GM19452 (cell line): ENCODE data around the gene PNMA1.

Experiments used
- ATAC-seq: cut with Tn5 transposase; IDR thresholded peaks from one replicate; pipeline ENCODE4 v1.9.1; 2021; ENCODE audit not compliant: unreplicated experiment

Gene PNMA1

DNA sequence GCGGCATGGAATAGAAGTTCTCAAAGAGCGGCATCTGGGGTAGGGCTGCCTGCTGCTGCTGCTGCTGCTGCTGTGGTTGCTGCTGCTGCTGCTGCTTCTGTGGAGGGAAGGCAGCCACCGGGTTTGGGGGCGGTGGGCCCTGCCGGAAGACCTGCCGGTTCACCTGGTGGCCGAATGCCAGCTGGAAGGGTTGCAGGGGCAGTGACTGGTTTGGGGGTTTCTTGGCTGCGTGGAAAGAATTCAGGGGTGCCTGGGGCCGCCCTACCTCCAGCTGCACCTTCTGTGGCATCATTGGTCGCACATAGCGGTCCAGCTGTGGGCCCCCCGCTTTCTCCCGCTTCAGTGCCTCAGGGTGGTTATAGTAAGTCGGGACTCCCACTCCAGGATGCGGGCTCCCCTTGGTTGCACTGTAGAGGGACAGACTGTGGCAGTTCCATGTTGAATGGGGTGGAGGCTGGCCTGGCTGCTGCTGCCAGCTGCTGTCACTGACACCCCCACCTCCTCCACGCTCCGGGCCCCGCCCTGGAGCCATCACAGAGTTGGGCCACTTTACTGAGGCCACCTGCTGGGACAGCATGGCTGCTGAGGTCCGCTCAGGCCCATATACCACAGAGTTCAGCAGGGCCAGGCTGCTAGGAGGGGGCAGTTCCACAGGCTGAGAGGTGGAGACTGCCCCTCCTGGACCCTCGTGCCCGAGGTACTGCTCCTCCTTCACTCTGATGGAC, 25.2 kb upstream of the PNMA1 start:
- ATAC-seq, result no peak

DNA sequence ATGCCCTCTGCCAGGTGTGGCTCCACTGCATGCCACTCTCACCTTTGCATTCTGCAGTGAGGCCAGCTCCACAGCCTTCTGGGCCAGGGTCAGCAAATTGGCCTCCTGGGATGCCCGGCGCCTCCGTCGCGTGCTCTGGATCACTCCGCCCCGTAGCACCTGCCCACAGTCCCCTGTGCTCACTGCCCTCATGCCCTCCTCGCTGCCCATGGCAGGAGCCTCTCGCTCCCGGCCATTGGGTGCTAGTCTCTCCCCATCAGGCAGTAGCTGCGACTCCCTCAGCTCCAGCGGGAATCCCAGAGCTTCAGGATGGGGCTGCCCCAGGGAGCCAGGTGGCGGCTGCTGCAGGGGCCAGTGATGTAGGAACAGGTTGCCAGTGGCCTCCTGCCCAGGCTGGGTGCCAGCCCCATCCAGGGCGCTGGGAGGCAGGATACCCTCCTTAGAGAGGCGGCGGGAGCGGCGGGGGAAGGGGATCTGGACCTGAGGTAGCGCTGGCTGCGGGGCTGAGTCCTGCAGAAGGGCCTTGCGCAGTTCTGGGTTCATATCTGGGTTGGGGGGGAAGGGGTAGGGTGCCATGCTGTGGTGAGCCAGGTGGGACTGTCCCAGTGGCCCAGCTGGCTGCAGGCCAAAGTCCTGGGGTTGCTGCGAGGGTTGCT, 24.5 kb upstream of the PNMA1 start:
- ATAC-seq, result no peak

DNA sequence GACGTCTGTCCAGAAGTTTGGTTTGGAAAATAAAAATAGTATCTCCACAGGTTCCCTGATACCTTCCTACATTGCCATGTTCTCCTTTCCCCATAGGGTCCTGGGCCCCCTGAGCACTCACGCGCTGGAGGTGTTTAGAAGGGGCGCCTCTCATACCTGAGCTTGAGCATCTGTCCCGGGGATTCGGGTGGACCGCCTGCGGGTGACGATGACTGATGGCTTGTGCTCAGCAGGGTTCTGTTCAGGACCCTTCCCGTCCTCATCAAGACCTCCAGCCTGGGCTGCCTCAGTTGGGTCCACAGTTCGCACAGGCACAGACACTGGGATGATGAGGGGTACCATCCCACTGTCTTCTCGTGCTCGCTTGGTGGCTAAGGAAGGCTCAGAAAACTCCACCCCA, 22.7 kb upstream of the PNMA1 start:
- ATAC-seq, result no peak

DNA sequence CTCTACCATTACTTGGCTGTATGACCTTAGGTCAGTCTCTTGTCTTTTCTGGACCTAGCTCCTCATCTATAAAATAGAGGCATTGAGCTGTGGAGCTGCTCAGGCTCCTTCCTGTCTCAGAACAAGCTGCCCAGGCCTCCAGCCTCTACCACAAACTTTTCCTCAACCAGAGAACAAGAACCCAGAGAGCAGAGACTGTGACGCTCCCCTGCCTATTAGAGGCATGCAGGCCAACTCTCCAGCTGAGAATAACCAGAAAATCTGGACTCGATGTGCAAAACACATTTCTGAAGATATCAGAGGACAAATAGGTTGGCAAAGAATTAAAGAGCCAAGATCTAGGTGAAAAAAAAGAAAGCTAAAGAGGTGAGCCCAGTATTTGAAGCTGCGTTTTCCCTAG, 17.8 kb upstream of the PNMA1 start:
- ATAC-seq, result no peak

DNA sequence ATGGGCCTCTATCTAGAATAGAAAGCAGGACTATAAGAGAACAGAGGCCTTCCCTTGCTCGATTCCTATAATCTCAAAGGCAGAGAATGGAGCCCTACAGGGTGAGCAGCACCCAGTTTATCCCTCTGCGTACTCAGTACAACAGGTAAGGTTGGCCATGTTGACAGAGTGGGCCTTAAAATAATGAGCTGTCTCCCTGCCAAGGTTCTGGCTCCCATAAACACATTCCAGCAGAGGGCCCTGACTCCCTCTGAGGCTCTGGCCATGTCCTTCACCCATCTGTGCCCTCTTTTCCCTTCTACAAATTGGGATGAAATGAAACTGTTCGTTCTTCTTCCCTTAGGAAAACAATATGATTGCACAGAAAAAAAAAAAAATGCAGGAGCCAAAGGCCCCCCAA, 16.9 kb upstream of the PNMA1 start:
- ATAC-seq, result no peak

DNA sequence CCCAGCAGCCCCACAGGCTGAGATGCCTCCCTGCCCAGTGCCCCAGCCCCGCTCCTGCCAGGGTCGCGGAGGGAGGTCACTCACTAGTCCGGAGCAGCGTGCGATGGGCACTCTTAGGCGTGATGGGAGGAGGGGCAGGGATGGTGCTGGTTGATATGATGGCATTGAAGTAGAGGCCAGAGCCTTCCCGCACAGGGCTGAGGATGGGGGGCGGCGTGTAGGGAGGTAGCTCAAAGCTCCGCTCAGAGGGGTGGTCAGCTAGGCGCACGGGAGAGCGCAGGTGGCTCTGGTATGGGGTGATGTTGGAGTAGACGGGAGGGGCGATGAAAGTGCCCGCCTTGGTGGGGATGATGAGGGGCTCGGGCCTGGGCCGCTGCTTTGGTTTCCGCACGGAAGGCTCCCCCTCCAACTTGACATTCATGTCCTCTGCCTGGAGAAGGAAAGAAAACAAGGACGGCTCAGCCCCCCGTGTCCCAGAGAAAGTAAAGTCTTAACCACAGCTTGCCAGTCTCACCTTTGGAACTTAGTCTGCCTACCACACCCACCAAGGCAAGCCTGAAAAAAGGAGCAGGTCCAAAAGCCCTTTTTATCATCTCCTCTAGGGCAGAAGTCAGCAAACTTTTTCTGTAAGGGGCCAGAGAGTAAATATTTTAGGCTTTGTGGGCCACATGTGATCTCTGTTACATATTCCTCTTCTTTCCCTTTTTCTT, 15.5 kb upstream of the PNMA1 start:
- ATAC-seq, result no peak

DNA sequence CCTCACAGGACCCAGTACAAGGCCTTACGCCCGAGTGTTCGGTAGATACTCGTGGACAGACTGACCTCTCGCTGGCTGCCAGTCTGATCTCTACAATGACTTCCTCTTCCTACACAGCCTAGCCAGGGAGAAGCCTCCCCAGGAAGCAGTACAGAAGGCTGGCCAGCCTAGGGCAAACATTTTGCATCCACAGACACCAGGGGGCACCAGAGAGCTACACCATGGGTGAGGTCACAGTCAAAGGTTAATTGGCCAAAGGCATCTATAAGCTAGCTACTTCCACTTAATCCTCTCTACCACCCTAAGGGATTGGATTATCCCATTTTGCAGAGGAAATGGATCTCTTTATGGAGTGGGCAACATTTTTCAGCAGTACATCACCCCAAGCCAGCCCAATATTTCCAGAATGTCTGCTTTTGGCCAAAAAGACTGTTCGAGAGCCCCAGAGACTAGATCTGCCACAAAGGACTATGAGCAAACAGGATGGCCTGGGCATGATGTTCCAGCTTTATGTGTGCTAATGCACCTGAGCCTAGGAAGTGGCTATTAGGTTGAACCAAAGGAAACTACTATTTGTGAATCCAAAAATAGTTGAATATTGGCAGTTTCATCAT, 14.6 kb upstream of the PNMA1 start:
- ATAC-seq, result no peak

DNA sequence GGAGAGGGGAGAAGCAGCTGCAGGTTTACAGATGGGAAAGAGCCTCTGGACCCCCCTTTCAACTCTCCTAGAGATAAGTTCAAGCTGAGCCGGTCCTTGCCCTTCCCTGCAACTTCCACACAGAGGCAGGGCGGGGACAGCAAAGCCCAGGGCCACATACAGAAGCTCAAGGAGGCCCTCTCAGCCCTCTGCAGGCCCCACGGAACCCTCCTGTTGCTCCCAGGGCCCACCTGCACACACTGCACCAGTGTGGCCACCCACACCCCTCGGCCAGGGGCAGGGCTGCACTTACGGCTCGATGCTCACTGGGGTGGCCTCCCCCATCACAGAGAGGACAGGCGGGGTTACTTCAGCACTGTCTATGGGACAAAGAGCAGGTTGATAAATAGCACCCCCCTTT, 13.0 kb upstream of the PNMA1 start:
- no peak for ATAC-seq

DNA sequence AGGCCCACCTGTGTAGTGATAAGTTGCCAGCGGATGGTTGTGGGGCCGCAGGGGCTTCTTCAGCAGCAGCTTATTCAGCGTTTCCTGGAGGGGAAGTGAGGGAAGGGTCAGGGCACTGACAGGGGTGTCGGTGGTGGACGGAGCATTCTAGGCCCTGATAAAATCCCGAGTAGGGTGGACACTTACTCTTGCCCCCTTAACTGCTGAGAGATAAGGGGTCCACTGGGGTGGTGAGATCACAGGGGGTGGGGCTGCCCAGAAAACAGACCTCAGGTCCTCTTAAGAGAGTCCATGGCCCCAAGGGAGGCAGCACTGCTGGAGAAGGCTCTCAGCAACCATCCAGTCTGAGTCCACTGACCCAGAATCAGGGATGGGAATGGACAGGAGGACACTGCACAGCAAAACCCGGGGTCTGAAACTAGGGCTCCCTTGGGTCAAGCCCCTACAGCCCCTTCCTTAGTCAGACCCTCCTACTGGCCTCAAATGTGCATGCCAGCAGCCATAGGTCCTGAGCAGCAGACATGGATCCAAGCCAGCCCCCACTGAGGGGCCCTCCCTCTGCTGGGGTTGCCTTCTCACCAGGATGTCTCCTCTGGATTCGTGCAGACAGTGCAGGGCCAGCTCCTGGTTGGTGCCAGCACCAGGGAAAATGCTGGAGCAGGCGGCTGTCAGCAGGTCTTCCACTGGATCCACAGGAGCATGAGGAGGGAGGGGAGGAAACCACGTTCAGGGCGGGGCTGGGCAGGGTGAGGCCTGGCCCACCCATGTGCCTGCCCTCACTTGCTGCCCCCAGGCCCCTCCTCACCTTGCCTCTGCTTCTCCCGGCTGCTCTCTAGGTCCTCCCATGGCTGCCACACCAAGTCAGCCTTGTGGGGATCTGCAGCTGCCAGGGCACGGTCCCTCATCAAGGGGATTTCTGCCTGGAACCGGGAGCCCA, 12.1 kb upstream of the PNMA1 start:
- ATAC-seq, result no peak

DNA sequence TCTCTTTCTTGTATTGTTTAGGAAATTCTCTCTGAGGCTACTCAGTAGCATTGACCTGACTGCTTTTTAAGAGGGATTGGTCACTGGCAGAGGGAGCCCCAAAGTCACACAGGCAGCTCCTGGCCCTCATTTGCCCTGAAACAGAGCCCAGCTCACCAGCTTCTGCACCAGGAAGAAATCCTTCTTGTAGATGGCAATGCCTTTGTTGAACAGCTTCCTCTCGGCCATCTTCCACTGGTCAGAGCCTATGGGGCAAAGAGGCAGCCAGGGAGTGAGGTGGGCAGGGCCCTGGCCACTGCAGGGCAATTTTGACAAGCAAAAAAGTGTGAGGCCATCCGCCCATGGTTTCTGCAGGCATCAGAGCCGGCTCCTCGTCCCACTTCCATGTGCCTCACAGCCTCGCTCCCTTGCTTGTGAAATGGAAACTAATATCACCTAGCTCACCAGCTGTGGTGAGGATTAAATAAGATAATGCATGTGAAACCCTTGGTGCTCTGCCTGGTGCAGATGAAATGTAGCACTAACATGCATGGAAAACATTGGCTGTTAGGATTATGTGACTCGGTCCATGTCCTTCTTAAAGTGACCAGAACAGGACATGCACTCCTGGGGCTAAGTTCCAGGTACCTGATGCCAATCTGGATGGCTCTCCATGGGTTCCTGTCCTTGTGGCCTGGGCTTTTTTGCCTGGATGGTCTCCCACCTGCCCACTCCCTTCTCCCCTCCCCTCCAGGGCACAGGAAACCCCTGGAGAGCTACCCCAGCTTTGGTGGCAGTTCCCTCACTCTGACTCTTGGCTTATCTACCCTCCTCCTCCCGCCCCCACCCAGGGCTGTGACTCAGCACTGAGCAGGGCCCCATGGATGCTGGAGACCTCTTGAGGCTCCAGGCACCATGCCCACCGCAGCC, 11.2 kb upstream of the PNMA1 start:
- ATAC-seq, result no peak

DNA sequence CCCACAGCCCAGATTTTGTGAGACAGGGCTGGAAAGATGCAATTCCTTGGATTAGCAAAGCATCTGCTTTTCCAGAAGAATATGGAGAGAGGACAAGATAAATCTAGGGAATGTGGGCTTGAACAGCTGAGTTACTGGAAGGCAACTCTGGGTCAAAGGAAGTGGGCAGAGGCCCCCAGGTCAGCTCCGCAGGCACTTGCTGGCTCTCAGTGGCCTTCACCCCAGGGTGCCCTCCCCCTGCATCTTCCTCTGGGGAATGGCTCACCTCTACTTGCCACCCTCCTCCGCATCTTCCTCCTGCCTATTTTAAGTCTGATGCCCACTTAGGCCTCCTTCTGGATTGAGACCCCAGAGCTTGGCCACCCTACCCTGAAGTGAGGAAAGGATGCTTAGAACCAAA, 10.5 kb upstream of the PNMA1 start:
- ATAC-seq, result no peak

DNA sequence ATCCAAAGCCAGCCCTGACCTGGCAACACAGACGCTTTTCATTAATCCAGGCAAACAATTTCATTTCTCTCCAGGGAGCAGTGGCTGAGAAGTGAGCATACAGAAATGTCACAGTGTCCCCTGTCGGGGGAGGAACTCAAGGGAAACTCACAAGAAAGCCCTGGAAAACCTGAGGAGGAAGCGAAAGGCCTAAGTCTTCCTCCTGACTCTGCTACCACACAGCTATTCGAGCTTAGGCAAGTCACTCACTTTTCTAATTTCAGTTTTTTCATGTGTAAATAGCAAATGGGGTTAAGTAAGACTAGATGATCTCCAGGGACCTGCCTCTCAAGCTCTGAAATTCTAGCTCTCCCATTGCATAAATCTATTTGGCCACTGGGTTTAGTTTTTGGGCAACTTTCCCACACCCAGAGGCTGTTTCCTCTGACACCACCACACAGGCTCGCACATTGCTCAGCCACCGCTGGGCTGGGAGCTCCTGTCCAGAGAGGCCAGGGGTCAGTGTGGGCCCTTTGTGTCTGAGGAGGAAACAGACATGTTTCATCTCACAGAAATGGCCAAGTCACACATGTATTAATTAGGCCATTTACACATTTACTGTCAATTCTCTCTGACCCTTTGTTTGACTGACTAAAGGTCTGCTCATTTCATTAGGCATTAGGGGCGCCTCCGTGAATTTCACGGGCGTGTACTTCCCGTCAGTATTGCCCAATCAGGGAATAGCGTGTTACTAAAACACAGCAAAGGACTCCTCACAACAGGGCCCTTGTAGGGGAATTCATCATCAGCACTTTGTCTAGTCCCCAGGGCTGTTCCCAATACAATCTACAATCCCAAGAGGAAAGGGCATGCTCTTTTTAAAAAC, 9.8 kb upstream of the PNMA1 start:
- peak; percentile 40 for ATAC-seq

DNA sequence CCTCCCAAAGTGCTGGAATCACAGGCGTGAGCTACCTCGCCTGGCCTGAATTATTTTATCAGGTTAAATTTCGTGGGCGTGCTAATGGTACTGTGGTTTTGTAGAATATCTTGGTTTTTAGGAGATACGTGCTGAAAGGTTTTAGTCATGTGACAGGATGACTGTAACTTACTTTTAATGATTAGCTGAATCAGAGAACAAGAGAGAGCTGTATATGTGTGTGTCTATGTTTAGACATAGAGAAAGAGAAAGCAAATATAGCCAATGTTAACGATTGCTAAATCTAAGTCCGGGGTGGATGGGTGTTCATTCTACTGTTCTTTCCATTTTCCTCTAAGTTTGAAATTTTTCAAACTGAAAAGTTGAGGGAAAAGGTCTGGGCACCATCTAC, 9.2 kb upstream of the PNMA1 start:
- peak; percentile 62 for ATAC-seq

DNA sequence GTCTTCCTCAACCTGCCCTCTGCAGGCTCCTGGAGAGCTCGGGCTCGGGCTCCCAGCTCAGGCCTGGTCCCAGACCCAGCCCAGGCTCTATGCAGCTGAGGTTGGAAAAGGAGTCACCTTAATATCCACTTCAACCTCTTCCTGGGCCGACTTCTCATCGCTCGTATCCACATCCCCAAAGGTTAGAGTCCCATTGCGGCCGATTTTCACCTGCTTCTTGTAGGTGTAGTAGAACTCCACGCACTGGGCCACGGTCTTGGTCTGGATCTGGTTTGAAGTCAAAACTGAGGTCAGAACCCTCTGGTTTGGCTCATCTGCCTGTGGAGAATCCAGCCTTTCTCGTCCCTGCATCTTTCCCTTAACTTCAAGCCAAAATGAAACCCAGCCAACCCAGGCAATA, 8.4 kb upstream of the PNMA1 start:
- ATAC-seq, result no peak

DNA sequence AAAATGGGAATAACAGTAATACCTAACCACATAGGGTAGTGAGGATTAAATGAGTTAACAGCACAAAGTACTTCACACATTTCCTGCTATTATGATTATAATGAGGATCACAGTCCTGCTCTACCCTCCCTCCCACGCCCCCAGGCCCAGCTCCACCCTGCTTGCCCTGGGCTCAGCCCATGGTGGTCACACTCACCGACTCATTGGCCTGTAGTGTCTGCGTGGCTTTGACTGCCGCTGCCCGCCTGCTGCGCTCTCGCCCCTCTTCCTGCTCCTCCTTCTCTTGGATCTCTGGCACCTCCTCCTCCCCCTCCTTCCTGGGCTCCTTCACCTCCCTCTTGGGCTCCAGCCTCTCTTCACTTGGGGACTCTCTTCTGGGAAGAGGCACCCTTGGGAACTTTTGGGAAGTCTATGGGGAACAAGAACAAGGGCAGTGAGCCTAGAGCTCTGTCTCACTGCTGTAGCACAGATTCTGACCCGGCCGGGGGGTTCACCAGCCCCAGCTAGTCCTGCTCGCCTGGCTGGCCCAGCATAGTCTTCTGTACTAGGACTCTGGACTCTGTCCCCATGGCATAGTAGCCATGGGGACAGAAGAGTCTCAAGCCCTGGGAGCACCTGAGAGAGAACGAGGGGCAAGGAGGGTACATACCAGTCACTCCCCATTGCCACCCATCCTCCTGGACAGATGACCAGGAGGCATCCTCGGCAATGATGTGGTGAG, 7.1 kb upstream of the PNMA1 start:
- ATAC-seq, result no peak

DNA sequence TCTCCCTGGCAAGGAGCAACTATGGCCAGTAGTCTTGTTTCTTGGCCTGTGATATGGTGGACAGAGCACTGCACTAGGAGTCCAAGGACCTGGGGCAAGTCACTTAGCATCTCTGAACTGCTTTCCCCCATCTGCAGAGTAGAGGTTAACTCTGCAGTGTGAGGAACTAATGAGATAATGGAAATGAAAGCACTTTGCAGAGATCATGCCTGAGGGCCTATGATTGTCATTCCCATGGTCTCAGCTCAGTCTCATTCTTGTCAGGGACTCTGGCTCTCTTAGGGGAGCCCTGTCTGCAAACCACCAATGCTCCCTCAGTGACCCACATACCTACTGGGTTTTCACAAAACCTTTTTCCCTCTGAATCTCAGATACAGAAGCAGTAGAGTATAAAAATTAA, 6.5 kb upstream of the PNMA1 start:
- ATAC-seq, result no peak

DNA sequence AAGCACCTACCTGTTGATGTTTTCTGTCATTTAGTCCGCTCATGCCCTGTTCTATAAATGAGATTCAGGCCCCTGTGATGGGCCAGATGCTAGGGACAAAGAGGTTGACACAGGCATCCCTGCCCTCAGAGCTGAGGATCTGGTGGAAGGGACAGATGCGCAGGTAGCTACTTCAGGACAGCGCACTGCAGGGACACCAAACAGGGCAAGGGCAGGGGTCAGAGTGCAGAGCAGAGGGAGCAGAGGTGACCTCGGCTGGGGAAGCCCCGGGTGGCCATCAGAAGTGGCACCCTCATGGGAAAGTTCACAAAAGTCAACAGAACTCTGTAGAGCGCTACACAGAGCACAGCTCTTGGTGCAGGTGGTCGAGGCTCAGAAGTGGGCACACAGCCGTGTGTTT, 5.6 kb upstream of the PNMA1 start:
- no peak for ATAC-seq

DNA sequence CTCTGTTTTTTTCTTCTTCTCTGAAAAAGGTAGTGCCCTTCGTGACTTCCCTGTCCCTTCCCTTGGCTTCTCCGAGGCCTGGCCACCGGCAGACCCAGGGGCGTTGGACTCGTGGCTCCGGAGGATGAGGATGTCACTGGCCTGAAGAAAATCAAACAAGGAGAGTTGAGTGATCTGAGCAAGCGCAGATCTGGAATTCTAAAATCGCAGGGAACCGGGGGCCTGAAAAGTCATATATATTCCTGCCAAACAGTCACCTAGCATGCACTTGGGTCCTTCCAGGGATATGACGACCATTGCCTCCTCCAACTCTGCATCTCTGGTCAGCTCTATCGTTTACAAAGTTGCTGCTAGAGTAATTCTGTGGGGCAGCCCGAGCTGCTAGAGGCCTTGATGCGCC, 5.2 kb upstream of the PNMA1 start:
- no peak for ATAC-seq
